GM10248 (cell line): ENCODE results near the gene TNXB.

Experiments used
- CTCF ChIA-PET: fragments of 300-600 bp; sonication (Branson Sonifier 250); formaldehyde crosslinking; extraction: SDS; loops from one replicate; lab custom pipeline; 2021; ENCODE audit warnings: antibody characterized with exemption; lab: Yijun Ruan, JAX
- POLR2A ChIA-PET: fragments of 350-650 bp; sonication (Branson Sonifier 250); formaldehyde crosslinking; extraction: SDS; loops from one replicate; lab custom pipeline; 2020; ENCODE audit warnings: antibody characterized with exemption; lab: Yijun Ruan, JAX
- DNase-seq: peaks from one replicate; pipeline ENCODE4 v3.0.0; 2012; ENCODE audit errors: extremely low spot score
- CTCF ChIP-seq: IDR thresholded peaks from 2 replicates; pipeline ENCODE4 v1.5.1; 2012; ENCODE audit warnings: mild to moderate bottlenecking, low read depth; ENCODE audit errors: extremely low read depth, missing control alignments, control extremely low read depth

The TNXB gene

GRCh38 chr6:32096394-32097258 lies 12.5 kb downstream of the TNXB start:
- ChIA-PET POLR2A (no interaction called here), CTCF (interaction anchor here (0.7 kb wide), 1 partner anchor 22 kb away, joined by 3 read pairs; no protein-coding TSS in a partner anchor)
- DNase-seq, result no peak
- TF ChIP-seq CTCF, result no peak

DNA sequence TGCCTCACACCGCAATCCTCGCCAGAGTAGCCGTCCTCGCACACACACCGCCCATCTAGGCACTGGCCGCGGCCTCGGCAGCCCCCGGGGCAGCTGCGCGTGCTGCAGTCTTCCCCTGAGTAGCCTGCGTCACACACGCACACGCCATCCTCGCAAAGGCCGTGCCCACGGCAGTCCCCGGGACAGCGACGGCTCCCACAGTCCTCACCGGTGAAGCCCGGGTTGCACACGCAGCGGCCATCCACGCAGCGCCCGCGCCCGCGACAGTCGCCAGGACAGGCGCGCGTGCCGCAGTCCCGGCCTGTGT lies 13.1 kb downstream of the TNXB start:
- TF ChIP-seq CTCF, result no peak
- DNase-seq, result no peak
- POLR2A ChIA-PET, result no interaction called here
- CTCF ChIA-PET, result interaction anchor here (0.7 kb wide), 1 partner anchor 23 kb away, joined by 3 read pairs; no protein-coding TSS in a partner anchor

GRCh38 chr6:32095338-32096086 lies 13.6 kb downstream of the TNXB start:
- POLR2A ChIA-PET, result no interaction called here
- DNase-seq, result no peak
- CTCF ChIA-PET, result no interaction called here
- no peak for TF ChIP-seq CTCF

DNA sequence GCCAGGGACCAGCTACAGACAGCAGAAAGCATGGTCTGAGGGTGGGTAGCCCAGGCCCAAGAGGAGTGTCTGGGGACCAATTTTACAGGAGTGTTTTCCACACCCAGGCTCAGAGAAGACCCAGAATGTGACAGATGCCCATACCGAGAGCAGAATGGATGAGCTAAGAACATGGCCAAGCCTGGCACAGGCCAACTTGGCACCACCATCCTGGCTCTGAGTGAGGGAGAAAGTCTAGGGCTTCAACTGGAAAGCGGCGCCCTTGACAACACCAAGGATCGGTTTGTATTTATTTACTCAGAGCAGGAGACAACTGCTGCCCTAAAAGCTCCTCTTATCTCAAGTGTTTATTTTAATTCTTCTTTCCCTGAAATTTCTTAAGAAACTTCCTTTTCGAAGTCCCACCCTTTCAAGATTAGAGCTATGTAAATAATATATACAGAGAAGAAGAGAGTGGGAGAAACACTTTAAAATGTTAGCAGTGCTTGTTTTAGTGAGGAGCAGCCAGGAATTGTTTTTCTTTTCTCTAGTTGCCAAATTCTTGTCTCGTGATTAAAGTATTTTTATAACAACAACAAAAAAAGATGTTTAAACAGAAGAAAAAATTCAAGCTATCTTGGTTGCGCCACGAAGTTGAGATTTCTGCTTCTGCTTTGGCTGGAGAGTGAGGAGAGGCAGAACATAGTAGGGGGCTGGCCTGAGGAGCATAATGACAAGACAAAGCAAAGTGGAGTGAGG lies 16.2 kb downstream of the TNXB start:
- ChIA-PET CTCF (interaction anchor here (1.3 kb wide), 1 partner anchor 11 kb away, joined by 3 read pairs; no protein-coding TSS in a partner anchor), POLR2A (no interaction called here)
- no peak for TF ChIP-seq CTCF
- no peak for DNase-seq

DNA sequence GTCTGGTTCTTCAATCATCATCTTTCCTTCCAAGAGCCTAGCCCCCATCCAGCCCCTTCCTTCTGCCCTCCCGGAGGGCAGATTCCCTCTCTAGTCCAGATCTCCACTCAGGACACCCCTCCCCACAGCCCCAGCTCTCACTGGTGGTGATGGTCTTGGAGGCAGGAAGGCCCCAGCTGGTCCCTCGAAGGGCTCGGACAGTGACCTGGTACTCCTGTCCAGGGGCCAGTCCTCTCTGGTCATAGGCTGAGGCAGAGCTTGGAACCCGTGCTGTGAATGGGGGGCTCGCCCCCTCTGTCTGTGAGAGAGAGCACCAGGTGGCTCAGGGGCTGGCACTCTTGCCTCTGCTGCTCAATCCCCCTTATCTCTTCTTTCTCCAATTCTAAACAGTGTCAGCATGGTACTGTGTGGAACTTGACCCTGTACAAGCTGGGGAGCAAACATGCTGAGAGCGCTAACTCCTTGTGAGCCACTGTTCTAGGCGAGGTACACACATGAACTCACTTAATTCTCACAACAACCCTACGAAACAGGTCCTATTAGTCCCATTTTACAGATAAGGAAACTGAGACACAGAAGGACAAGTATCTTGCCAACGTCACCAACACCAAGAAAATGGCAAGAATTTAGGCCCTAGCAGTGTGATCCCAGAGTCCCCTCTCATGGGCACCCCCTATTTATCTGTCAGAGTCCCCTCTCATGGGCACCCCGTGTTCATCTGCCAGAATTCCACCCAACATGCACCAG lies 19.9 kb downstream of the TNXB start:
- CTCF ChIA-PET, result interaction anchor here (1.3 to 3.2 kb wide), 2 partner anchors 30 to 72 kb away, joined by 3 to 9 read pairs; no protein-coding TSS in a partner anchor
- POLR2A ChIA-PET, result interaction anchor here (0.6 kb wide), 1 partner anchor 246 kb away, joined by 3 read pairs; no protein-coding TSS in a partner anchor
- no peak for TF ChIP-seq CTCF
- no peak for DNase-seq
